ENCODE results near the gene TMEM39B. TPM values are rescaled to one million over a fixed set of nuclear protein-coding genes. Genes with fewer than 3 reads are reported as not detected.

TMEM39B gene
- total and polyA plus RNA-seq, 2 of the 4 experiments (the other 2 are of a cell fraction), result 6.5 to 28.7 TPM

GRCh38 chr1:32107742-32108661, 35.3 kb downstream of the TMEM39B start, which contains the start of gene KPNA6:
Gene KPNA6, plus strand, starts transcription at chr1:32108056. Its CDS starts 75 bp downstream, at chr1:32108131.
- peak within 1 kb of the TSS; percentile 81 for H4K91ac ChIP-seq (ENCODE audit: insufficient read depth, low read depth, low read length)
- no peaks in the 10 kb centered on the region for H3K36me3 ChIP-seq (ENCODE audit: control insufficient read depth, insufficient read depth, low read length)
- peak within 1 kb of the TSS; percentile 87 for H3K4me2 ChIP-seq (ENCODE audit: low read depth, low read length)
- H2AK5ac ChIP-seq (ENCODE audit: low read depth, low read length), result peak within 1 kb of the TSS; percentile 93
- peak within 1 kb of the TSS; percentile 59 for H3K18ac ChIP-seq (ENCODE audit: low read depth, low read length)
- peak; percentile 87 for ATAC-seq (ENCODE audit: low read depth)
- peak within 1 kb of the TSS; percentile 95 for H3K27ac ChIP-seq (ENCODE audit: insufficient read depth, low read length)
- H2BK20ac ChIP-seq (ENCODE audit: low read depth, low read length), result no peak within 1 kb of the TSS
- no peak for TF ChIP-seq RFX5 (IDR thresholded peaks at IDR 0.05; ENCODE audit: low read depth, low read length)
- TF ChIP-seq RAD21 (IDR thresholded peaks at IDR 0.05; ENCODE audit: low read length), result no peak
- TF ChIP-seq MAZ (IDR thresholded peaks at IDR 0.05; ENCODE audit: borderline replicate concordance, low read depth, low read length), result no peak
- TF ChIP-seq CHD1 (IDR thresholded peaks at IDR 0.05; ENCODE audit: low read depth, low read length), result 0 out of 2 replicates have a peak, but pooled peaks have one; percentile 13
- no peak for TF ChIP-seq ELK1 (IDR thresholded peaks at IDR 0.05; ENCODE audit: borderline replicate concordance, low read depth, low read length)
- no peak for TF ChIP-seq CTCF (conservative IDR thresholded peaks at IDR 0.05; ENCODE audit: low read depth, low read length)
- no peak for TF ChIP-seq NFE2L2 (IDR thresholded peaks at IDR 0.05; ENCODE audit: low read depth, low read length)
- peak; percentile 64 for TF ChIP-seq POLR2A (IDR thresholded peaks at IDR 0.05; ENCODE audit: low read depth, low read length)
- TF ChIP-seq MXI1 (IDR thresholded peaks at IDR 0.05; ENCODE audit: borderline replicate concordance, low read depth, low read length), result peak; percentile 31; the same call in 1 of the 2 replicates
- TF ChIP-seq CEBPB (IDR thresholded peaks at IDR 0.05; ENCODE audit: low read depth, low read length), result peak; percentile 71
- peak; percentile 21; the same call in 1 of the 2 replicates for TF ChIP-seq USF2 (IDR thresholded peaks at IDR 0.05; ENCODE audit: low read depth, low read length)
- no peak for TF ChIP-seq RCOR1 (IDR thresholded peaks at IDR 0.05; ENCODE audit: insufficient replicate concordance, low read length)
- H3K4ac ChIP-seq (ENCODE audit: low read depth, low read length), result peak within 1 kb of the TSS; percentile 94
- no peaks in the 10 kb centered on the region for H3K9me3 ChIP-seq (ENCODE audit: control insufficient read depth, insufficient read depth, low read length)
- H2AFZ ChIP-seq (replicated peaks; ENCODE audit: low read length, poor library complexity), result peak within 1 kb of the TSS; percentile 94
- H3K9me1 ChIP-seq (ENCODE audit: insufficient read depth, low read length), result peaks cover 5% of the 10 kb centered on the region
- H3K27me3 ChIP-seq (ENCODE audit: control insufficient read depth, insufficient read depth, low read length), result no peaks in the 10 kb centered on the region
- no TSS peak for BruUV-seq (replicated peaks)
- H3K9ac ChIP-seq (ENCODE audit: low read depth, low read length), result peak within 1 kb of the TSS; percentile 96
- ChIA-PET CTCF (interaction anchor here (0.8 to 1.2 kb wide), 5 partner anchors 16 to 43 kb away, joined by 3 to 6 read pairs (median 4); partner anchors contain the start of gene TMEM39B), POLR2A (ENCODE audit: unreplicated experiment) (interaction anchor here (0.6 to 1.7 kb wide), 5 partner anchors 15 to 400 kb away, joined by 3 to 6 read pairs (median 5); partner anchors contain the start of gene TXLNA)
- H3K23ac ChIP-seq (ENCODE audit: low read depth, low read length), result peak within 1 kb of the TSS; percentile 98
- peak within 1 kb of the TSS; percentile 80 for H3K56ac ChIP-seq (ENCODE audit: extremely low read depth, insufficient read depth, low read length)
- peak within 1 kb of the TSS; percentile 93 for H2BK5ac ChIP-seq (ENCODE audit: low read depth, low read length, poor library complexity, severe bottlenecking)
- intact Hi-C loops (cut with micrococcal nuclease) (loop anchor here (2.0 to 5.0 kb wide), 2 partner anchors 36 to 73 kb away; partner anchors contain the start of gene TMEM39B), dilution Hi-C loops (cut with HindIII; ENCODE audit: low sequenced_read_pairs, unreplicated experiment) (no loop called here), in situ Hi-C loops (cut with MboI; ENCODE audit: low sequenced_read_pairs) (no loop called here)
- peak within 1 kb of the TSS; percentile 93 for H3K4me3 ChIP-seq (ENCODE audit: insufficient read depth, low read depth, low read length)
- no peaks in the 10 kb centered on the region for H3K4me1 ChIP-seq (ENCODE audit: control insufficient read depth, insufficient read depth, low read length)
- peak within 1 kb of the TSS; percentile 85 to 93 for H4K8ac ChIP-seq (ENCODE audit: low read depth in 2 of 2, low read length in 2 of 2)
- peak within 1 kb of the TSS; percentile 73; the same call in 1 of the 2 replicates for H2BK120ac ChIP-seq (ENCODE audit: low read depth, low read length)
- H3K79me1 ChIP-seq (ENCODE audit: low read depth in 1 of 2, low read length in 2 of 2), result peaks cover 7 to 33% of the 10 kb centered on the region in 2 experiments; a peak in 2 of 4 replicates
- 0% methylated on average over 12 of the region's 45 CpGs; no CpG with 5 or more reads in 1 of the 2 experiments for WGBS, 2 experiments (ENCODE audit: extremely low coverage in 2 of 2, insufficient read length in 1 of 2)
- peak within 1 kb of the TSS; percentile 71 for H4K5ac ChIP-seq (ENCODE audit: low read depth, low read length)
- H2BK15ac ChIP-seq (ENCODE audit: low read depth, low read length), result peak within 1 kb of the TSS; percentile 34; the same call in 2 of the 3 replicates
- peak; percentile 98 for DNase-seq
- H2AK9ac ChIP-seq (replicated peaks; ENCODE audit: low read depth, low read length, poor library complexity), result peak within 1 kb of the TSS; percentile 97
- peaks cover 43% of the 10 kb centered on the region for H4K20me1 ChIP-seq (ENCODE audit: insufficient read depth, low read length)
- peak within 1 kb of the TSS; percentile 89 for H3K14ac ChIP-seq (replicated peaks; ENCODE audit: low read depth, low read length)

All from IMR-90 (cell line).